ENCODE results near the gene BPGM. TPM values are rescaled to one million over a fixed set of nuclear protein-coding genes. Genes with fewer than 3 reads are reported as not detected.

The BPGM gene
- total and polyA plus RNA-seq, 9 of the 15 experiments (the other 6 are each of a cell fraction or from before 2014, with no cell fraction given) = 14.1 to 46.1 (median 21.2) TPM

DNA sequence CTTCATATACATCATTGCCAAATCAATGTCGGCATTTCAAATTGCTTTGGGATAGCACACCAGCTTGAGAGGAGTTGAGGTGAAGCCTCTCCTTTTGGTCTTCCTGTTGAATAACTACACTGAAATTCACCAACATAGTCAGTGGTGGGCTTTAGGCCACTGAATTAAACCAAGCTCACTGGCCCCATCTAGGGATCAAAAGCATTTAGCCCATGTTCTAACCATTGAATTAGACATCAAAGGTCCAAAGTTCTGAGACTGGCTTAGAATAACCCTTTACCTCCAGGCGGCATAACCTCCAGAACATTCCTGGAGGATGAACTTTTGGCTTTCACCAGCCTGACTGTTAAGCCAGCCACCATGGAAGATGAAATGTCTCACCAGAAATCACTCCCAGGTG, 54.6 kb downstream of the BPGM start (continued):
- TF ChIP-seq, protein P1, sequence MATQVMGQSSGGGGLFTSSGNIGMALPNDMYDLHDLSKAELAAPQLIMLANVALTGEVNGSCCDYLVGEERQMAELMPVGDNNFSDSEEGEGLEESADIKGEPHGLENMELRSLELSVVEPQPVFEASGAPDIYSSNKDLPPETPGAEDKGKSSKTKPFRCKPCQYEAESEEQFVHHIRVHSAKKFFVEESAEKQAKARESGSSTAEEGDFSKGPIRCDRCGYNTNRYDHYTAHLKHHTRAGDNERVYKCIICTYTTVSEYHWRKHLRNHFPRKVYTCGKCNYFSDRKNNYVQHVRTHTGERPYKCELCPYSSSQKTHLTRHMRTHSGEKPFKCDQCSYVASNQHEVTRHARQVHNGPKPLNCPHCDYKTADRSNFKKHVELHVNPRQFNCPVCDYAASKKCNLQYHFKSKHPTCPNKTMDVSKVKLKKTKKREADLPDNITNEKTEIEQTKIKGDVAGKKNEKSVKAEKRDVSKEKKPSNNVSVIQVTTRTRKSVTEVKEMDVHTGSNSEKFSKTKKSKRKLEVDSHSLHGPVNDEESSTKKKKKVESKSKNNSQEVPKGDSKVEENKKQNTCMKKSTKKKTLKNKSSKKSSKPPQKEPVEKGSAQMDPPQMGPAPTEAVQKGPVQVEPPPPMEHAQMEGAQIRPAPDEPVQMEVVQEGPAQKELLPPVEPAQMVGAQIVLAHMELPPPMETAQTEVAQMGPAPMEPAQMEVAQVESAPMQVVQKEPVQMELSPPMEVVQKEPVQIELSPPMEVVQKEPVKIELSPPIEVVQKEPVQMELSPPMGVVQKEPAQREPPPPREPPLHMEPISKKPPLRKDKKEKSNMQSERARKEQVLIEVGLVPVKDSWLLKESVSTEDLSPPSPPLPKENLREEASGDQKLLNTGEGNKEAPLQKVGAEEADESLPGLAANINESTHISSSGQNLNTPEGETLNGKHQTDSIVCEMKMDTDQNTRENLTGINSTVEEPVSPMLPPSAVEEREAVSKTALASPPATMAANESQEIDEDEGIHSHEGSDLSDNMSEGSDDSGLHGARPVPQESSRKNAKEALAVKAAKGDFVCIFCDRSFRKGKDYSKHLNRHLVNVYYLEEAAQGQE (IDR thresholded peaks at IDR 0.05; ENCODE audit: borderline replicate concordance) = peak; percentile 65; the same call in 1 of the 2 replicates
- TF ChIP-seq, protein P1 (CRISPR knock-in tag; IDR thresholded peaks at IDR 0.05; ENCODE audit: low read depth) = no peak
- no peak for TF ChIP-seq ZNF12 (CRISPR knock-in tag; IDR thresholded peaks at IDR 0.05)
- TF ChIP-seq SMC3 (conservative IDR thresholded peaks at IDR 0.05; ENCODE audit: insufficient read depth, low read depth, low read length) = peak; percentile 61; the same call in 1 of the 2 replicates
- TF ChIP-seq LCOR (CRISPR knock-in tag; IDR thresholded peaks at IDR 0.05) = no peak
- TF ChIP-seq, protein P2, sequence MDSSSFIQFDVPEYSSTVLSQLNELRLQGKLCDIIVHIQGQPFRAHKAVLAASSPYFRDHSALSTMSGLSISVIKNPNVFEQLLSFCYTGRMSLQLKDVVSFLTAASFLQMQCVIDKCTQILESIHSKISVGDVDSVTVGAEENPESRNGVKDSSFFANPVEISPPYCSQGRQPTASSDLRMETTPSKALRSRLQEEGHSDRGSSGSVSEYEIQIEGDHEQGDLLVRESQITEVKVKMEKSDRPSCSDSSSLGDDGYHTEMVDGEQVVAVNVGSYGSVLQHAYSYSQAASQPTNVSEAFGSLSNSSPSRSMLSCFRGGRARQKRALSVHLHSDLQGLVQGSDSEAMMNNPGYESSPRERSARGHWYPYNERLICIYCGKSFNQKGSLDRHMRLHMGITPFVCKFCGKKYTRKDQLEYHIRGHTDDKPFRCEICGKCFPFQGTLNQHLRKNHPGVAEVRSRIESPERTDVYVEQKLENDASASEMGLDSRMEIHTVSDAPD (CRISPR knock-in tag; IDR thresholded peaks at IDR 0.05) = no peak
- TF ChIP-seq PHF8 (IDR thresholded peaks at IDR 0.05; ENCODE audit: borderline replicate concordance, low read length) = no peak
- no peak for TF ChIP-seq THRAP3 (IDR thresholded peaks at IDR 0.05; ENCODE audit: borderline replicate concordance)
- TF ChIP-seq, protein P3, sequence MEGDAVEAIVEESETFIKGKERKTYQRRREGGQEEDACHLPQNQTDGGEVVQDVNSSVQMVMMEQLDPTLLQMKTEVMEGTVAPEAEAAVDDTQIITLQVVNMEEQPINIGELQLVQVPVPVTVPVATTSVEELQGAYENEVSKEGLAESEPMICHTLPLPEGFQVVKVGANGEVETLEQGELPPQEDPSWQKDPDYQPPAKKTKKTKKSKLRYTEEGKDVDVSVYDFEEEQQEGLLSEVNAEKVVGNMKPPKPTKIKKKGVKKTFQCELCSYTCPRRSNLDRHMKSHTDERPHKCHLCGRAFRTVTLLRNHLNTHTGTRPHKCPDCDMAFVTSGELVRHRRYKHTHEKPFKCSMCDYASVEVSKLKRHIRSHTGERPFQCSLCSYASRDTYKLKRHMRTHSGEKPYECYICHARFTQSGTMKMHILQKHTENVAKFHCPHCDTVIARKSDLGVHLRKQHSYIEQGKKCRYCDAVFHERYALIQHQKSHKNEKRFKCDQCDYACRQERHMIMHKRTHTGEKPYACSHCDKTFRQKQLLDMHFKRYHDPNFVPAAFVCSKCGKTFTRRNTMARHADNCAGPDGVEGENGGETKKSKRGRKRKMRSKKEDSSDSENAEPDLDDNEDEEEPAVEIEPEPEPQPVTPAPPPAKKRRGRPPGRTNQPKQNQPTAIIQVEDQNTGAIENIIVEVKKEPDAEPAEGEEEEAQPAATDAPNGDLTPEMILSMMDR (IDR thresholded peaks at IDR 0.05 in 2 of 3, conservative IDR thresholded peaks at IDR 0.05 in 1 of 3; ENCODE audit: insufficient read depth in 2 of 3, low read depth in 1 of 3, low read length in 3 of 3) = peak; percentile 66 to 85 (median 79)
- TF ChIP-seq, protein P4, sequence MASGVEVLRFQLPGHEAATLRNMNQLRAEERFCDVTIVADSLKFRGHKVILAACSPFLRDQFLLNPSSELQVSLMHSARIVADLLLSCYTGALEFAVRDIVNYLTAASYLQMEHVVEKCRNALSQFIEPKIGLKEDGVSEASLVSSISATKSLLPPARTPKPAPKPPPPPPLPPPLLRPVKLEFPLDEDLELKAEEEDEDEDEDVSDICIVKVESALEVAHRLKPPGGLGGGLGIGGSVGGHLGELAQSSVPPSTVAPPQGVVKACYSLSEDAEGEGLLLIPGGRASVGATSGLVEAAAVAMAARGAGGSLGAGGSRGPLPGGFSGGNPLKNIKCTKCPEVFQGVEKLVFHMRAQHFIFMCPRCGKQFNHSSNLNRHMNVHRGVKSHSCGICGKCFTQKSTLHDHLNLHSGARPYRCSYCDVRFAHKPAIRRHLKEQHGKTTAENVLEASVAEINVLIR (CRISPR knock-in tag; IDR thresholded peaks at IDR 0.05) = no peak
- peak; percentile 51 to 83 for TF ChIP-seq RAD21 (CRISPR knock-in tag; conservative IDR thresholded peaks at IDR 0.05 in 1 of 2, IDR thresholded peaks at IDR 0.05 in 1 of 2)
- TF ChIP-seq PHB (CRISPR knock-in tag; IDR thresholded peaks at IDR 0.05) = no peak
- no peak for TF ChIP-seq MBD2 (IDR thresholded peaks at IDR 0.05; ENCODE audit: borderline replicate concordance, low read depth)
- no peak for TF ChIP-seq JUN (IDR thresholded peaks at IDR 0.05; ENCODE audit: borderline replicate concordance, low read depth, low read length)
- TF ChIP-seq JUN (CRISPR knock-in tag; IDR thresholded peaks at IDR 0.05; ENCODE audit: borderline replicate concordance) = no peak
- no peak for TF ChIP-seq ZNF253 (CRISPR knock-in tag; conservative IDR thresholded peaks at IDR 0.05)

All from K562 (cell line).